Liver (tissue), 3 donors: ENCODE measurements around the gene SUPT20H.

ENCODE experiments used
- CTCF ChIP-seq: fragments of 150-350 bp; IDR thresholded peaks from 2 replicates; pipeline ENCODE4 v1.5.1; 2017; ENCODE audit warnings: improper control_type of control experiment, low read depth, low read length; ENCODE audit not compliant: missing input control
- TAF1 ChIP-seq: conservative IDR thresholded peaks from 2 replicates; pipeline ENCODE4 v1.6.1; 2016; ENCODE audit warnings: antibody characterized with exemption, mild to moderate bottlenecking
- donor health status: healthy.
- donor health status: healthy.

GRCh38 chr13:36966404-36966803, 93.1 kb downstream of the SUPT20H start:
- TF ChIP-seq CTCF, result no peak
- TF ChIP-seq TAF1, result no peak
